HTERT RPE-1 (cell line): ENCODE data around the gene MAML1.

Experiments used
- in situ Hi-C: fragments of 300-500 bp; cut with MboI; formaldehyde crosslinking; loops from 4 replicates; pipeline ENCODE4 v1.14.3; 2020; ENCODE audit warnings: low sequenced_read_pairs

Gene MAML1

DNA sequence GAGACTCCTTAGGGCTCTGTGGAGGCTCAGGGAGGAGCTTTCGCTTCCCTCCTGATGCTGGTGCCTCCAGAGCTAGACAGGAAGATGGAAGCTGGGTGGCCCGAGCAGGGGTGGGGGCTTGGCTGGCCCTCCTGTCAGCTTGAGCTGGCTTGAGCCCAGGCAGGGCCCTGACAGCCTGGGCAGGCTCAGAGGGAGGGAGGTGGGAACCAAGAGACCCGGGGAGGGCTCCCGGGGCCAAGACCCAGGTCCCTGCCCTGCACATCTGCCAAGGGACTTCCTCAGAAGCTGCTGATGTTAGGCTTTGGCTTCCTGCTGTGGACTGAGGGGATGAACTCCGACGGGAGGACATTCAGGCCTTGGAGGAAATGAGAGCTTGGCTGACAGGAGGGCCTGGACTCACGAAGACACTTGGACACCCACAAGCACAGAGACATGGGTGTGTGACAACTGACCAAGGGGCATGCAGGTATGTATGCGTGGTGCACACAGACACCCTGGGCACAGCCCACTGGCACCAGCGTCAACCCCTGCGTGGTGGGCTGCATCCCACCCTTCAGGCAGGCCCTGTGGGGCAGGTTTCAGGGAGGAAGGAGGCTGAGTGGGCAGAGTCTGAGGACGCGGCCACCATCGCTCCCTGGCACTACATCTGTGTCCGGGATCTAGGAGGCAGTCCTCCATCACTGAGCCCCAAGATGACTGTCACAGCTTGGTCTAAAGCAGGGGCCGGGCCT lies 59.4 kb downstream of the MAML1 start:
- in situ Hi-C loops, result no loop called here

- in situ Hi-C loops, result no loop called here
Observed at GRCh38 chr5:179792612-179793467, 60.2 kb downstream of the MAML1 start.

- in situ Hi-C loops, result no loop called here
Observed at GRCh38 chr5:179793468-179794139, 61.0 kb downstream of the MAML1 start, which contains the start of gene LTC4S. LTC4S (plus strand) TSS chr5:179793986; CDS start chr5:179794081, 95 bp downstream.

DNA sequence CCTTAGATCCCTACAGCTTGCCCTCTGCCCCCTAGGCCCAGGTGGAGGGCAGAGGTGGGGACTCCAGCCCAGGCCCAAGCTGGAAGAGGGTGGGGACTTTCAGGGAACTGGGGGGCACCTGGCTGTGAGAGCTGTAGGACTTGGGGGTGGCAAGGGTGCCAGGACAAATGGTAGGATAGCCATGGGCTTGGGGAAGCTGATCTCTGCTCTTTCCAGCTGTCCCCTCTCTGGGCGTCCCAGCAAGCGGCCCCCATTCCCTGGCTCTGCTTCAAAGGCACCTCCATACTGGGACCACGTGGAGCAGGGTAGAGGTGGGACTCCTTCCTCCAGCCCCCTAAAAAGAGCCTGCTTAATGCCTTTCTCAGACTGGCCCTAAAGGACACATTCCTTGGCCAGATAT lies 61.5 kb downstream of the MAML1 start:
- in situ Hi-C loops, result no loop called here

DNA sequence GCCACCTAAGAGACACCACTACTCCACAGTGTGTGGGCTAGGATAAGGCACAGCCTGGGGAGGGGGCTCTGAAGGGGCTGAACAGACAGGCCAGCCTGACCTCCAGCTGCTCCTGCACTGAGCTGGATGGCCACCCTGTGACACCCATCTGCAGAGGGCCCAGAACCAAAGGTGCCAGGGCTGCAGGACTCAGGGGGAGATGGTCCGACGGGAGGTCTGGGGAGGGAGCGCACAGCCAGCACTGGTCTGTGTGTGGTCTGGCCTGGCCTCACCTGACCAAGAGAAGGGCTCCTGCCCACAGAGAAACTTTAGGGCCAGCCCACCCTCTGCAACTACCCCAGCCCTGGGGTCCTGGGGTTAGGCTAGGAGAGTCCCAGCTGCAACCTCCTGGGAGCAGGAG lies 62.0 kb downstream of the MAML1 start:
- in situ Hi-C loops, result no loop called here

- in situ Hi-C loops, result no loop called here
Observed at GRCh38 chr5:179795049-179795862, 62.6 kb downstream of the MAML1 start.

DNA sequence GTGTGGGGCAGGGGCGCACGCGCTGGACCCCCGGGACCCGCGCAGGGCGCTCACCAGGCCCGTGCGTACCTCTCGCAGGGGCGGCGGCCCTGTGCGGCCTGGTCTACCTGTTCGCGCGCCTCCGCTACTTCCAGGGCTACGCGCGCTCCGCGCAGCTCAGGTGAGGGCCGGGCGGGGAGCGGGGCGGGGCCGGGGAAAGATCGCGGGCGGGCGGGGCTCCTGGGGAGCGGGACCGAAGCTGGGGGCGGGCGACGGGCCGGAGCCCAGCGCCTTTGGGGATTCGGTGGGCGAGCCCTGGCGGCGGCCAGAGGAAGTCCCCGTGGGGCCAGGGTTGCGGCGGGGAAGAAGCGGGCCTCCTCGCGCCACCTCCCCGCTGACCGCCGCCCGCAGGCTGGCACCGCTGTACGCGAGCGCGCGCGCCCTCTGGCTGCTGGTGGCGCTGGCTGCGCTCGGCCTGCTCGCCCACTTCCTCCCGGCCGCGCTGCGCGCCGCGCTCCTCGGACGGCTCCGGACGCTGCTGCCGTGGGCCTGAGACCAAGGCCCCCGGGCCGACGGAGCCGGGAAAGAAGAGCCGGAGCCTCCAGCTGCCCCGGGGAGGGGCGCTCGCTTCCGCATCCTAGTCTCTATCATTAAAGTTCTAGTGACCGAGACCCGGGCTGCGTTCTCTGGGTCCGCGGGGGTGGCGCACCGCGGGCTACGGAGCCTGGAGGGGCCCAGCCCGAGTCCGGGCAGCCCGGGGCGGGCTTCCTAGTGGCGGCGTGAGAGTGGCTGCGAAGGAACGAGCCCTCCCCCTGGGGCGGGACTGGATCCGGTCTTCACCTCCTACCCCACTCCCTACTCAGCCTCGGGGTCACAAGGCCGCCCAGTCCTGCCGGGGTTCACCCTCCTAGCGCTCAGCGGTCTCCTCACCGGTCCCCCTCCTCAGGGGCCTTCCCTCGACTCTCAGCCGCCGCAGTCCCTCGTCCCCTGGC lies 63.5 kb downstream of the MAML1 start:
- in situ Hi-C loops, result no loop called here

GRCh38 chr5:179796877-179797608 lies 64.4 kb downstream of the MAML1 start:
- in situ Hi-C loops, result no loop called here

DNA sequence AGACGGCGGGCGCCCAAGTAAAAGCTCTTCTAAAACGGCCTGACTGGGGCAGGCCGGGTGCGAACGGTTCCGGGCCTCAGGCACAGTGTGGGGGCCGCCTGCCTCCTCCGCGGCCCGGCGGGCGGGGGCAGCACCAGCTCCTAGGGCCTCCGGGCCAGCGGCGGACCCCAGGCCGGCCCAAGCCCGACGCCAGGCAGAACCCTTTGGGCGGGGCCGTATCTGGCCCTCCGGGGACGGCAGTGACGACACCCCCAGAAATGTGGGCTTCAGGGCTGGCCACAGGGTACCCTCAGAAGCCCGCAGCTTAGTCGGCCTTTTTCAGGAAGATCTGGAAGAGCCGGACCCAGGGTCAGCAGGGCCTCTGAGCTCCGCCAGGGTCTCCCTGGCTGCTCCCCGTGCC lies 65.1 kb downstream of the MAML1 start:
- in situ Hi-C loops, result no loop called here

DNA sequence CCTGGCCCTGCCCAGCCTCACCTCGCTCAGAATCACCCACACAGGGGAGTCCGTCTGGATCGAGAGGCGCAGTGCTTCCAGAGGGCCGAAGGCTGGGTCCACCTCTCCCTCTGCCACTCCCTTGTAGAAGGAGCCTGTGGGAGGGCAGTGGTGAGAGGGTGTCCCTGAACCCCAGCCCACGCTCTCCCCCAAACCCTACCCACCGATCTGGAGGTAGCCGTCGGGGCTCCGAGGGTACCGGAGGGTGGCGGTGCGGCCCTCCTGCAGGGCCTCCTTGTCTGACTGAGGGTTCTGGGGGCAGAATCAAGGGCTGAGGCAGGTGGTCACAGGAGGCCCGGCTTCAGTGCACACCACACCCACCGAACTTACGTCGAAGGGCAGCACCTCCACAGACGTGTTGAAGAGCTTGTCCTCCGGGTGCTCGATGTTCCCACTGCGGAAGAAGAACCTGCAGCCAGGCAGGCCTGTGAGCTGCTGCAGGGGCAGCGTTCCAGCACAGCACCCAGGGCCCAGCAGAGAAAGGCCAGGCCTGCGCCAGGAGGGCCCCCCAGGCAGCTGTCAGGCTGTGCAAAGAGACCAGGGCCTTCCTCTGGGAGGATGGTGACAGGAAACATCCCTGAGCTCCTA lies 65.6 kb downstream of the MAML1 start:
- in situ Hi-C loops, result no loop called here

DNA sequence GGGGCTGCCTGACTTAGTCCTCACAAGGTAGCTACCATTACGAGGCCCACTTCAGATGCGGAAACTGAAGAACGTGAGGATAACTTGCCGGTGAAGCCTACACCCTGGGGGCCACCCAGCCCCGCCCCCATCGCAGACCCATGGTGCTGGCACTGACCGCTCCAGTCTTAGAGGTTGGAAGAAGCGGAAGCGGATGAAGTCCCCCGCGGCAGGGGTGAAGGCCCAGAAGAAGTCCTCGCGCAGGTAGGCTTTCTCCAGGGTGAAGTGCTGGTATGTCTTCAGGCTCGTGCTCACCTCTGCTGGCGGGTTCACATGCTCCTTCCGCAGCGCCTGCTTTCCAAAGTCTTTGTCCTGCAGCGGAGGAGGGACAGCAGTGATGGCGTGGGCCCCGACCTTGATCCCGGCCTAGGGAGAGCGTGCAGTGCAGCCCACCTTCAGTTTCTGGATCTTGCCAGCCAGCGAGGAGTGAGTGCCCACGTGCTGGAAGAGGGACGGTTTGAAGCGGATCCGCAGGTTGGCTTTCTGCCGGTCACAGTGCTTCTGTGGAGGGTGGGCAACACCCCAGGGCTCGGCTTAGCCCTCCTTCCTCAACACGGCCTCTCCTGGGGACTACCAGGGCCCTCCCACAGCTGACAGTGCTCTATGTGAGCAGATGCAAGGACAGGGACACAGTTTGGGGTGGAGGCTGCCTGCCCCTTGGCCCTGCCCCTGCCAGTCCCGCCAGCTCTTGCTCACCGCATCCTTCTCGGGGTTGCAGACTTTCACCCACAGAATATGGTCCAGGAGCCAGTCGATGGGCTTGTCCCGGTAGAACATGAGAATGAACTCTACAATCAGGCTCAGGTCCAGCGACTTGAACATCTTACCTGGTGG lies 66.4 kb downstream of the MAML1 start:
- in situ Hi-C loops, result no loop called here

DNA sequence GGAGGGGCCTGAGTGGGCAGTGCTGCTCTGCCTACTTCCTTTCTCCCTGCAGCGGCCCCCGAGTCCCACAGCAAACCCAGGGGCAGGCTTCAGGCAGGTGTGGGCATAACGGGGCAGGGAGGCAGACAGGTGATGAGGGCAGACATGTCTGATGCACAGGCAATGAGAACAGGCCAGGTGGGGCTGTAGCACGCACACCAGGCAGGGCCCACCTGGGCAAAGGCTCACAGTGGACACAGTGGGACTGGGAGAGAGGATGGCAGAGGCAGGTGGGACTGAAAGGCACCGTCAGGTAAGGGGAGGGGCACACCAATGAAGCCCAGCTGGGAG lies 67.0 kb downstream of the MAML1 start:
- in situ Hi-C loops, result no loop called here

DNA sequence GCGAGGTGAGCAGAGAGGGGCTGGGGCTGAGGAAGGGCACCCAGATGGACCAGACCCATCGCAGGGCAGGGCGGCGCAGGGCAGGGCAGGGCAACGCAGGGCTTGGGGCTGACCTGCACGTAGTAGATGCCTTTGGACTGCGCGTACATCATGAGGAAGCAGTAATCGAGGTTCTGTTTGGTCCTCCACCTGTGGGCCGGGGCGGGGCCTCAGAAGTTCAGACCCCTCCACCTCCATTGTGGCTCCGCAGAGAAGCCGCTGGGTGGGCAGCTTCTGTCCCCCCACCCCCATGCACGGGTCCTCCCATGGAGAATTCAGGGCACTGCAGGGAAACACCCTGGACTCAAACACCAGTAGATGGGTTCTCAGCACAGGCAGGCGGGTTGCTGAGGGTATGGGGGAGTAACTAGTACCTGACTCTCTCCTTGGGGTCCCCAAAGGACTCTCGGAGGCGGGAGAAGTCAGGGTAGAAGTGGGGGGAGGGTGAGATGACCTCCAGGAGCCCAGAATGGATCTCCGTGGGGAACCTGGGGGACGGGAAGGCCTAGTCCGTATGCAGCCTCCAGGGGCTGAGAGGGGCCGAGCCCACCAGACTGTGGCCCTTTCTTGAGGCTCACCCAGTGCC lies 67.6 kb downstream of the MAML1 start:
- in situ Hi-C loops, result no loop called here

DNA sequence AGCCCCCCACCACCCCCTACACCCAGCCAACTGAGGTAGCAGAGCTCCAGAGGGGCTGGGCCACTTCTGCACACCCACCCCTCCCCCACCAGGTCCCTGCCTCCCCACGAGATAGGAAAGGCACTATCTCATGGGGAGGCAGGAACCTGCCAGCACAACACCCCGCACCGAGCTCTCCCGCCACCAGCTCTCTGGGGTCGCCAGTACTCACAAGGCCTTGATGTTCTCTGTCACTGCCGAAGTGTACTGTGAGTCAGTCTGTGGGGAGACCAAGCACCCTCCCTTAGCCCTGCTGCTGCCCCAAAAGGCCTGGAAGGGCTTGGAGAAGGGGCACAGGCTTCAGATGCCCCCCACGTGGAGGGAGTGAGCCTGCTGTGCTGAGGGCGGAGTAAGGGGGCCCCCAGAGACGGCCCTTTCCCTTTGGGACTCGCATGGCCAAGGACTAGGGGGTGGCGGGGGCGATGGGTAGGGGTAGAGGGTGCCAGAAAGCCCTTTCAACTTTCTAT lies 68.1 kb downstream of the MAML1 start:
- in situ Hi-C loops, result no loop called here

- in situ Hi-C loops, result no loop called here
Observed at GRCh38 chr5:179801304-179802206, 68.9 kb downstream of the MAML1 start.
